Activated CD4-positive, CD25-positive, alpha-beta regulatory T cell (primary cell): Measurements from ENCODE around the gene PROSER3.
"Not testable (repeated sequence)": the region's sequence is repeated elsewhere in the genome, so short reads cannot be mapped to it uniquely, and the experiment has no call there.

Experiments used
- DNase-seq, 4 experiments: peaks; one replicate each; lab custom pipeline; 2025; lab: John Stamatoyannopoulos, UW

Gene PROSER3

DNA sequence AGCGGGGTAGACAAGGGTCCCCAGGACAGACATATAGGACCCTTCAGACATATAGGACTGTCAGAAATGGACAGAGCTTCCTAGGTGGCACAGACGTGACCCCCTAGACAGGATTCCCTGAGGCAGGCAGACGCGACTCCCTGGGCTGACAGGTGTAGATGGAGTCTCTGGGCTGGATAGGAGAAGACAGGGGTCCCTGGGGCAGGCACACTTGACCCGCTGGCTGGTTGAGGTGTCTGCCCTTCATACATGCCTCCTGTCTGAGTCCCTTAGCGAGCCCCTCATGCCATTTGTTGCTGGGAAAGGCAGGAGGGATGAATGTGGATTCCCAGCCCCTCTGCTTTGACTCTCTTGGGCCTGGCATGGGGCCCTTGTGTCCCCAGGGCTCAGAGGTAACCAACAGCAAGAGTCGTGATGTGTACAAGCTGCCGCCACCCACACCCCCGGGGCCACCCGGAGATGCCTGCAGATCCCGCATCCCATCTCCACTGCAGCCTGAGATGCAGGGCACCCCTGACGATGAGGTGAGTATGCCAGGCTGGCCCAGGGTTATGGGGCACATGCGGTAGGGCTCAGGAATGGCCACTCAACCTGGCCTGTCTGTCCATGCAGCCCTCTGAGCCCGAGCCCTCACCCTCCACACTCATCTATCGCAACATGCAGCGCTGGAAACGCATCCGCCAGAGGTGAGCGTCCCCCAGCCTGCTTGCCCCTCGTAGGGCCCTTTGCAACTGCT, 4.2 kb upstream of the PROSER3 start:
- DNase-seq = no peak

DNA sequence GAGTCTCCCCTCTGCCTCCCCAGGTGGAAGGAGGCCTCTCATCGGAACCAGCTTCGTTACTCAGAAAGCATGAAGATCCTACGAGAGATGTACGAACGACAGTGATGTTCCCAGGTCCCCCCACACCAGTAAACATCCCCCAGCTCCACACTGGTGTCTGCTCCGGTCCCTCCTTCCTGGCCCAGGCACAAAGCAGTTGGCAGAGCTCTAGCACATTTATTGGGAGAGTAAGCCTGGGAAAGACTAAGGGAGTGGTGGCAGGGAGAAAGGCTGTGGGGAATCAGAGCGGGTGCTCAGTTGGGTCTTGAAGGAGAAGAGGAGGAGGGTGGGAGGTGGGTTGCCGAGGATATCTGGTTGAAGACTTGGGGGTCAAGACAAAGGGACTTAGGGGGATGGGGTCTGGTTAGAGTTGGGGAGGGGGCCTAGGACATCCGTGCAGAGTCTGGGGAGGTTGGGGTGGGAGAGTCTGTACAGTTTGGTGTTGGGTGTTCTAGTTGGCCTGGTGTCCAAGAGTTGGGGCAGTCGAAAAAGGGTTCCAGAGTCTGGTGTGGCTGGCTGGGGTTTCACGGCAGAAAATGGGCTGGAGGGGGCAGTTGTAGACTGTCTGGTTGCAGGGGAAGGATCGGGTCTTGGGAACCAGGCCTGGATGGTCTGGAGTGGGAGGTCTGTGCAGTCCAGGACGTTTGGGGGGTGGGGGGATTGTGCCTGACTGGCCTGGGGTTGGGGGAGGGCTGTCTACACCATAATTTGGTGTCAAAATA, 3.4 kb upstream of the PROSER3 start:
- no peak for DNase-seq

DNA sequence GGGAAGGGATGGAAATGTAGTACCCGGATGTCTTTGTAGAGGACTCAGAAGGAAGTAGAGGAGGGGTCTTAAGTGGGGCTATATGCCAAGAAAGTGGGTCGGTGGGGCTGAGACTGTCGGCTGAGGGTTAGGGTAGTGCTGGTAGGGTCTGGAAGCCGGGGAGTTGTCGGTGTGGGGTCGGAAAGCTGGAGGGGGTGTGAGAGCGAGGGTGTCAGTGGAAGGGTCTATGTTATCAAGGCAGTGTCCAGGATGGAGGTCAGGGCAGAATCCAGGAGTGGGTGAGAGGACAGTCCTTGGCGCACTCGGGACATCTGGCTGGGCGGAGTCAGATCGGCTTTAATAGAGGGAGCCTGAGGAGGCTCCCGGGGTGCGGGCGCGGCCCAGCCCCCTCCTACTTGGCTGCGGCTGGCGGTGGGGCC, 2.8 kb upstream of the PROSER3 start:
- no peak for DNase-seq

DNA sequence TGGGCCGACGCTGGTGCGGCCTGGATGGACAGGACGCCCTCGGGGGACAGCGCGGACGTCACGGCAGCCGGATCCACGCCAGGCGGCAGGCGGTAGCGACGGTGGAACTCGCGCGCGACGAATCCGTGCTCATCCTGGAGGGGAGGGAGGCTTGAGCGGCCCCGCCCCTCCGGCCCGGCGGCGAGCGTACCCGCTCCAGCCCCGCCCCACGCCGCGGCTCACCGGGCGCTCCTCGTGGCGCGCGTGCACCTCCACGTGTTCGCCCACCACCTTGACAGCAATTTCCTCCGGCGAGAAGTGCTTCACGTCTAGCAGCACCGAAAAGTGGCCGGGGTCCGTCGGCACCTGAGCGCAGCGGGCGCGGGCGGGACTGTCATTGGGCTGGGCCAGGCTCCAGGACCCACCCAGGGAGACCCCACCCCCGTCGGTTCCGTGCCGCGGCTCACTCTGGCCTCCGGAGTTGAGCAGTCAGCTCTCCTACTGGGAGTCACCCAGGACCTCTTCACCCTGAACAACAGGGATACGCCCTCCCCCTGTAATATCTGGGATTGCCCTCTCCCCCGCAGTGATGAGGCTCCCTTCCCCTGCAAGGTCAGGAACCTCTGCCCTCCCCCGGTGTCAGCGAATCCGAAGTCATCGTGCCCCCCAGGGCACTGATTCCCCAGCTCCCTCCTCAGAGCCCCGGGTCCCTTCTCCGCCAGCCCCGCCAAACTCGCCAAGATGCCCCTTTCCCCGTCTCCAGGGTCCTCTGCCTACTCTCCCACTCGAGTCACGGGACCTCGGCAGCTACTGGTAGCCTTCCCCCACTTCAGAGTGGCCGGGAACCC, 2.2 kb upstream of the PROSER3 start:
- DNase-seq = peak in 3 of 4 experiments; percentile 24 to 44 (median 41)

DNA sequence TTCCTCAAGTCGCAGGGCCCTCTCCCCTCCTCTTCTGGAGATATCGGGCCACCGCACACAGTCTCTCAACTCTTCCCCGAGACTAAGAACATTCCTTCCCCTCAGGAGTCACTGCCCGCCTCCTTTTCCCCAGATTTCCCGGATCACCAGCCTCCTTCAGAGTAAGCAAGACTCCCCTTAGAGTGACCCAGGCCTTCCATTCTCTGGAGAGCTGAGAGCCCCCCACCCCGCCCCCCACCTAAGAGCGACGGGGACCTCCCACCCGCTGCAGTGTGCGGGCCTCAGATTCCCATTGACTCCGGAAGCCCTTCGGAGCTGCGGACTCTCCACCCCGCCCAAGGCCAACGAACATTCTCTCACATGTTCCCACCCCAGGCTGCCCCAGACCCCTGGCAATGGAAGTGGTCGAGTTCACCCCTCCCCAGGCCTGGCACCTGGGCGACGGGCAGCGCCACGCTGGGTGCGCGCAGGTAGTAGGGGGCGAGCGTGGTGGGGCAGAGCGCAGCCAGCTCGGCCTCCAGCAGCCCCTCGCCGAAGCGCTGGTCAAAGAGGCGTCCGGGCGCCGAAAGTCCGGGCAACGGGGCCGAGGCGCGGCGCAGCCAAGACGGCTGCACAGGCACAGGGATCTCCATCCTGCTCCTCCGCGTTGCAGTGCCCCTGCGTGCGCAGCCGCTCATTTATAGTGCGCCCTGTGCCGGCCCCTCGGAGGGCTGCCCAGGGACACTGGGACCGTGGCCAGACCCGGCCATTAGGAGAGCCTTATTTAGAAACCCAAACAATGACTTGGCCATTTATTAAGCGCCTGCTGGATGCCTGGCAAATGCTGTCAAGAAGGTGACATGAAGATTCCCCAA, 1.4 kb upstream of the PROSER3 start, which contains the start of gene HSPB6:
Gene HSPB6, minus strand, starts transcription at position 653 of the 854 bp plus-strand sequence. Its CDS starts 21 bp downstream, at position 632.
- DNase-seq = no peak

DNA sequence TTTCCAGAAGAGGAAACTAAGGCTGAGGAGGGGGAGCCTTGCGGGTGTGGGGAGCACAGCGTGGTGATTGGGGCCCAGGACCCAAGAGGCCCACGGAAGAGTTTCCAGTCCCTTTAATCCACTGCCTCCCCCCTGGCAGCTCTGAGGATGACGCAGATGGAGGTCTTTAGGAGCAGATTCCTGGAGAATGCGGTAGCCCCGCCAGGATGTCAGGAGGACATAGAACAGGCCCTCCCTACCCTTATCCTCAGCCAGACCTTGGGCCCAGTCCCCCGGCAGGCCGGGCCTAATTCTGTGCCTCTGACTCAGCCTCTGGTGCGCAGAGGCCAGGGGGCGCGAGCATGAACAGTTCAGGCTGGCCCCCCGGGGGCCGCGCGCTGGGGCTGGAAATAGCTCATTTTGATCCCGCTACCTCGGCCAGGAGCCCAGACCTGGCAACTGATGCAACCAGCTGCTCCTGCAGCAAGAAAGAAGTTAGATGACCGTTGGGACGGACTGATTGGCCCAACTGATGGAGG, 686 bp upstream of the PROSER3 start:
- DNase-seq = no peak

DNA sequence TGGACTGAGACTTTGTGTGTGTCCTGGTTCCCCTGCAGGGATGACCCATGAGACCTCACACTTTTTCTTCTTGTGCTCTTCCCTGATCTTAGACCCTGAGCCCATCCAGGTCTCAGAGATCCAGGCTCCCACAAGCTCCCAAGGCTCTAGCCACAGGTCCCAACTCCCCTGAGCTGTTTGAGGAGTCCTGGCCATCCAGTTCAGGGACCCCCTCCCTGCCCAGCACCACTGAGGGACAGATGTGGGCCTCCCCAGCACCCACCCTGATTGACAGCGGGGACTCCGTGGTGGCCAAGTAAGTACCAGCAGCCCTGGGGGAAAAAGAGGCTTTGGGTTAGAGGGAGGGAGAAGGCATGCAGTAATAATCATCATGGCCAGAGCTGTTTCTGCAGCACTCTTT, 1.7 kb downstream of the PROSER3 start:
- DNase-seq = no peak

DNA sequence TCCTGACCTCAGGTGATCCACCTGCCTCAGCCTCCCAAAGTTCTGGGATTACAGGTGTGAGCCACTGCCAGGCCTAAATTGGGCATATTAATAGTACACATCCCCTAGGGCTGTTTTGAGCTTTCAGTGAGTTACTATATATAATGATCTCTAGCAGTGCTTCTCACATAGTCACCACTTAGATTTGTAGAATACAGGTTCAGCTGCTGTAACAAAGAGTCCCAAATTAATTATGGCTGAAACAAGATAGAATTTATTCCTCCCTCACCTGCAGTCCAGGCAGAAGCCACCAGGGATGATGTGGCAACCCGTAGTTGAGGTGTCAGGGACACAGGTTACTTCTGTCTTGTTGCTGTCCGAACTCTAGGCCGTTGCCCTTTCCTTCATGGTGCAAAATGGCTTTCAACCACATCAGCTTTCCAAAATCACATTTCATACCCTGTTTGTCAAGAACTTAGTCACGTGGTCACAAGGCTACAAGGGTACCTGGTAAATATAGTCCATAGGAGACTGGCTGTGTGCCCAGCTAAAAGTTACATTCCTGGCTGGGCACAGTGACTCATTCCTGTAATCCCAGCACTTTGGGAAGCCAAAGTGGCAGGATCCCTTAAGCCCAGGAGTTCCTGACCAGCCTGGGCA, 2.9 kb downstream of the PROSER3 start:
- DNase-seq = no peak

DNA sequence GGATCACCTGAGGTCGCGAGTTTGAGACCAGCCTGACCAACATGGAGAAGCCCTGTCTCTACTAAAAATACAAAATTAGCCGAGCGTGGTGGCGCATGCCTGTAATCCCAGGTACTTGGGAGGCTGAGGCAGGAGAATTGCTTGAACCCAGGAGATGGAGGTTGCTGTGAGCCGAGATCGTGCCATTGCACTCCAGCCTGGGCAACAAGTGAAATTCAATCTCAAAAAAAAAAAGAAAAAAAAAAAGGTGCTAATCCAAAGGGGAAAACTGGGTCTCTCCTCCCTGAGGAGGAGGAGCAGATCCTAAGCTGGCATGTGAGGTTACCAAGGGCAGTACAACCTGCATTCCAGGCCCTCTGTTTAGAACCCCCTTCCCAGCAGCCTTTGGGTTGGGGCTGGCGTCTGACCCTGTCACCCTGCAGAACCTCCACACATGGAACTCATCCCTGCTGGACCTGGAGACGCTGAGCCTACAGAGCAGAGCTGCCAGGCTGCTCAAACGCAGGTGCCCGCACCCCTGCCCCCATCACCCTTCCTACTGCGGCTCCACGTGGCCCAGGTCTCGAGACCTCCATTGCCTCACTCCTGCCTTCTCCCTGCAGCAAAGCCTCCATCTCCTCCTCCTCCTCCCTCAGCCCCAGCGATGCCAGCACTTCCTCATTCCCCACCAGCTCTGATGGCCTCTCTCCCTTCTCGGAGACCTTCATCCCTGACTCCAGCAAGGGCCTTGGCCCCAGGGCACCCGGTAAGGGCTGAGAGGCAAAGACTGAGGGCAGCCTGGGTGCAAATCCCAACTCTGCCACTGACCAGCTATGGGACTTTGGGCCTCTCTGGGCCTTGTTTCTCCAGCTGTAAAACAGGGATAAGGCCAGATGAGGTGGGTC, 6.7 kb downstream of the PROSER3 start:
- no peak for DNase-seq

DNA sequence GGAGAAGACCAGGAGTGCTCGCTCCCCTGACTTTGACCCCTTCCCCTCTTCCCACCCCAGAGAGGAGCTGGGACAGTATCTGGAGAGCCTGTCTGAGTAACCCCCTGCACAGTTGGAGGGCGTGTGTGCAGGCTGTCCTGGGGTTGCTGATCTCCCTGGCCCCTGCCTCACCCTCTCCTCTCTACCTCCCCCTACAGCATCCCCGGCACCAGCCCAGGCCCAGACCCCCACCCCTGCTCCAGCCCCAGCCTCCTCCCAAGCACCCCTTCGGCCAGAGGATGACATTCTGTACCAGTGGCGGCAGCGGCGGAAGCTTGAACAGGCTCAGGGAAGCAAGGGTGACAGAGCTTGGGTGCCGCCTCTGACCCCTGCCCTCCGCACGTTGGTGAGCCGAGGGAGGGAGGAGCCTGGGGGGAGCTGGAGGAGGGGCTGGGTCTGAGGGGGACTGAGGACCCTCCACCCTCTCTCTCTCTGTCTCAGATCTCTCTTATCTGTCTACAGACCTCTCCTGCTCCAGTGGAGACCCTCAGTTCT, 8.7 kb downstream of the PROSER3 start:
- DNase-seq = no peak

DNA sequence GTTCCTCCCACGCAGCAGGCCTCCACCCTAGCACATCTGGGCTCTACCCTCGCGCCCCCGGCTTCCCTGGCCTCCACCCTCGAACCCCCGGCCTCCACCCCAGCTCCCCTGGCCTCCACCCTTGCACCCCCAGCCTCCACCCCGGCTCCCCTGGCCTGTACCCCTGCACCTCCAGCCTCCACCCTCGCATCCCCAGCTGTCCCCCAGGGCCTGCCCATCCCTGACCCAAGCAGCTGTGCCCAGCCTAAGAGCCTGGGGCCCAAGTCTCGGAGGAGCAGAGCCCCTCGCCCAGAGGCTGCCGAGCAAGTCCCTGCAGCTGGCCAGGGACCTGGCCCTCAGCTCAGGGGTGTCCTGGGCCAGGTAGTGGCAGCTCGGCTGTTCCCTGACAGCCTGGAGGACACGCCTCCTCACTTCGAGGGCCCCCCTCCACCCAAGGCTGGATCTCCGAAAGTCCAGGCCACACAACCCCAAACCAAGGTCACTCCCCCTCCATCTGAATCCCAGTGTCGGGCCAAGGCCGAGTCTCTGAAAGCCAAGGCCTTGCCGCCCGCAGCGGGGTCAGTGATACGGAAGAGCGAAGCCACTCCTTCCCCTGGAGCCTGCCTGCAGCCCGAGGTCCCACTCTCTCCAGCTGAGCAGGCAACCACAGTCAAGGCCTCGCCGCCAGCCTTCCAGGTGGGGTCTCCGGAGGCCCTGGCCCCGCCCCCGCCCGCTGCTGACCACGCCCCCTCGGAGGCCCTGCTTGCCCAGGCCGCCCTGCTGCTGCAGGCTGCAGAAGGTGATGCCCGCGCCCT, 9.5 kb downstream of the PROSER3 start:
- no peak for DNase-seq

DNA sequence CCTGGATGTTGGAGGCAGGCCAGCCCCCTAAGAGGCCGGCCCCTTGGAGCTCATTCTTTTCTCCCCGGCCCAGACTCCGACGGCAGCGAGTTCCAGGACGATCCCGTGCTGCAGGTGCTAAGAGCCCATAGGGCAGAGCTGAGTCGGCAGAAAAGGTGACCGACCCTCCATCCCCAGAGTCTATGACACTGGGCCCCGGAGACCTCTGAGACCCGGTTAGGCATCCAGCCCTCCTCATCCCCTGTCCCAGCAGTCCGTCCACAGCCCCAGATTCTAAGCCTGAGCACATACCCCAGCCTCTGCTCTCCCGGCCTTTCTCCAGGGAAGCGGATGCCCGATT, 10.1 kb downstream of the PROSER3 start:
- no peak for DNase-seq

DNA sequence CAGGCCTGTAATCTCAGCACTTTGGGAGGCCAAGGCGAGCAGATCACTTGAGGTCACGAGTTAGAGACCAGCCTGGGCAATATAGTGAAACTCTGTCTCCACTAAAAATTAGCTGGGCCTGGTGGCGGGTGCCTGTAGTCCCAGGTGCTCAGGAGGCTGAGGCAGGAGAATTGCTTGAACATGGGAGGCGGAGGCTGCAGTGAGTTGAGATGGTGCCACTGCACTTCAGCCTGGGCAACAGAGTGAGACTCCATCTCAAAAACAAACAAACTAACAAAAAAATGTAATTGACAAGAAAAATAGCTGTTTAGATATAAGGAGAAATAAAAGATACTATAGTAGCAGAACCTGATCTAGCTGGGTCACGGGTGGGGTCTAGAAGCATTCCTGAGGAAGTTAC, 14.4 kb downstream of the PROSER3 start:
- DNase-seq = not testable (repeated sequence)

DNA sequence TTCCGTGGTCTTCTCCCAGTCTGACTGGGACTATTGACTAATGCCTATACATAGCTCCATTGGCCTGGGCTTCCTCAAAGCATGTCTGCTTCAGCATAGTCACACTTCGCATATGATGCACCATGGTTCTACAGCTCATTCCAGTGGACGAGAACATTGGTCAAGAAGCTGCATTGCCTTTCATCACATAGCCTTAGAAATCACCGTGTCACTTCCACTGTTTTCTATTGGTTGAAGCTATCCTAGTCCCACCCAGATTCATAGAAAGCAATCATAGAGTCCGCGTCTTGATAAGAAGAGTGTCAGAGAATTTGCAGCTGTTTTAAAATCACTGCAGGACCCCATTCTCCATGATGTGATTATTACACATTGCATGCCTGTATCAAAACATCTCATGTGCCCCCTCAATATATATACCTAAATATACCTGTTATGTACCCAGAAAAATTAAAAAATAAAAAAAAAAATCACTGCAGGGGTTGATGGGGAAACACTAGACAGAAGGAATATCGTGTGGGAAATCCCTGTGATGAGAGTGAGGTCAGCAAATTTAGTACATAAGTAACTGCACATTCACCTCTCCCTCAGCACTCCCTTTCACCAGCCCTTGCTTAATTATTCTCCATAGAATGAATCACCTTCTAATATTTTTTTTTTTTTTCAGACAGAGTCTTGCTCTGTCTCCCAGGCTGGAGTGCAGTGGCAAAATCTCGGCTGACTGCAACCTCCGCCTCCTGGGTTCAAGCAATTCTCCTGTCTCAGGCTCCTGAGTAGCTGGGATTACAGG, 15.2 kb downstream of the PROSER3 start:
- no peak for DNase-seq

DNA sequence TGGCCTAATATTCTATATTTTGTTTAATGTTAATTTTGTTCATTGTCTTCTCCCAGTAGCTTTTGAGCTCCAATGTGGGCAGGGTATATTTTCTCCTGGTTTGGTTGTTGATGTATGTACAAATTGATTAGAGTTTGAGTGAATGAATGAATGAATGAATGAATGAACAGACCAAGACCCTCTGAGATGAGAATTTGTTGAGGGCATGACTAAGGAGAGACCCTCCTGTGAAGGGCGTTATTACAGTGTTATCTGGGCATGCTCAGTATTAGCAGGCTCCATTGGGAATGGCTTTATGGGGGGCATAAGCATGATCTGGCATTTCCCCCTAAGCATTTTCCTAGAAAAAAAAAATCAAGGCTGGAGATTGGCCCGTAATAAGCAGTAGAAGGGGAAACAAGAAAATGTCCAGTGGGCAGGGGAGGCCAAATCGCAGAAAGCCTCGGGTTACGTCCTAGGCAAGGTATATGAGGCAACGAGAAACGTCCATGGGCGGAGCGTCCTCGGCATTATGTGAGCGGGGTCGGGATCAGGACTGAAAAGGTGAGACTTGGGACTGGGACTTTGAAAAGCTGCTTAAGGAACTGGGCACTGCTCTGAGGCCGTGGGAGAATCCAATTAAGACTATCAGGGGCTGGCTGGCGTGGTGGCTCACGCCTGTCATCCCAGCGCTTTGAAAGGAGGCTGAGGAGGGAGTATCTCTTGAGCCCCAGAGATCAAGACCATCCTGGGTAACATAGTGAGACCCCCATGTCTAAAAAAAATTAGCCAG, 16.5 kb downstream of the PROSER3 start:
- DNase-seq = no peak

DNA sequence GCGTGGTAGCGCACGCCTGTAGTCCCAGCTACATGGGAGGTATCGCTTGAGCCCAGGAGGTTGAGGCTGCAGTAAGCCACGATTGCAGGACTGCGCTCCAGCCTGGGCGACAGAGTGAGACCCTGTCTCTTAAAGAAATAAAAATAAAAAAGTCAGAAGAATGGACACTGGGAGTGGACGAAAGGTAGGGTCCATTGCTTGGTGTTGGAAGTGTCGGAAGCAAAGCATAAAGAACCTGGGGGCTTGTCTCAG, 17.0 kb downstream of the PROSER3 start:
- DNase-seq = no peak

DNA sequence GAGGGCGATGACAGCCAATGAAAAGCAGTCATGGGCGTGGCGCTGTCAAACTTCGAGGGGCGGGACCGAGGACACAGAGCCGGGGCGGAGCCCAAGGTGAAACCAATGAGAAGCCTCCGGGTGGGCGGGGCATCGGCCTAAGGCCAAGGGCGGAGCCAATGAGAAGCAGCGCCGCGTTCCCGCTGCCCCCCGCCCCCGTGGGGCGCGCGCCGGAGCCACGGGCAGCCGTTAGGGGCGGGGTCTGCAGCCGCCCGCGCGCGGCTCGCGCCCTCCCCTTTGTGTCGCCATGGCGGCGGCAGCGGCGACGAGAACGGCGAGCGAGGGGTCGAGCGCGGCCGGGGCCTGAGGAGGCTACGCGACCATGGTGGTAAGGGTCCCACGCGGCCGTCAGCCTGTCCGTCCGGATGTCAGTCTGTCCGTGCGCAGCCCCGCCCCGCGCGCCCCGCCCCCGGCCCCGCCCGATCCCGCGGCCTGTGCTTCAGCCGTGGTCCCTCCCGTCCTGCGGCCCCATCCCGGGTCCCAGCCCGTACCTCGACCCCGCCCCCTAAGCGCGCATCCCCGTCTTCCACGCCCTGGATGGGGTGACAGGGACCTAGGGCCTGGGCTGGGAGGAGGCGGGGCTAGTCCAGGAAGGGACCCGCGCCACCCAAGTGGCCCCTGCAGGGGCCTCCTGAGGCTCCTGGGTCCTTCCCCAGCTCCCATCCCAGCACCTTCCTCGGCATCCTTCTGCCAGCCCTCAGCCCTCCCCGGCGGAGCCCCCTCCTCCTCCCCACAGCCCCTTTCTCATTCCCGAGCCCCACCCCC, 17.5 kb downstream of the PROSER3 start, which contains the start of gene ARHGAP33:
Gene ARHGAP33, plus strand, starts transcription at position 267 of the 804 bp plus-strand sequence. Its CDS starts 95 bp downstream, at position 362.
- peak; percentile 94 to 98 (median 97) for DNase-seq
